Measurements from ENCODE around the gene FGB. TPM values are rescaled to one million over a fixed set of nuclear protein-coding genes. Genes with fewer than 3 reads are reported as not detected.

Gene FGB
- total and polyA plus RNA-seq, 2 experiments from 2014 or later, result 0.48 to 0.99 TPM

DNA sequence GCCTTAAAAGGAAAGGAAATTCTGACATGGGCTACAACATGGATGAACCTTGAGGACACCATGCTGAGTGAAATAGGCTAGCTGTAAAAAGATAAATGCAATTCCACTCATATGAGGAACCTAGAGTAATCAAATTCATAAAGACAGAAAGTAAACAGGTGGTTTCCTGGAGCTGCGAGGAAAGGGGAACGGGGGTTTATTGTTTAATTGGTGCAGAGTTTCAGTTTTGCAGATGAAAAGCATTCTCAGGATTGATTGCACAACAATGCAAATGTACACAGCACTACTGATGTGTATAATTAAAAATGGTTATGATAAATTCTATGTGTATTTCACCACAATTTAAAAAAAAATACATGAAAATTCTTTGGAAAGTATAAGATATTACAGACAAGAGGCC is 36.7 kb upstream of the FGB start:
- DNase-seq (ENCODE audit: low read depth in 1 of 2, low spot score in 1 of 2), result no peak
- no peaks in the 10 kb centered on the region for H3K4me1 ChIP-seq (ENCODE audit: low read depth)
- TF ChIP-seq, protein P1, sequence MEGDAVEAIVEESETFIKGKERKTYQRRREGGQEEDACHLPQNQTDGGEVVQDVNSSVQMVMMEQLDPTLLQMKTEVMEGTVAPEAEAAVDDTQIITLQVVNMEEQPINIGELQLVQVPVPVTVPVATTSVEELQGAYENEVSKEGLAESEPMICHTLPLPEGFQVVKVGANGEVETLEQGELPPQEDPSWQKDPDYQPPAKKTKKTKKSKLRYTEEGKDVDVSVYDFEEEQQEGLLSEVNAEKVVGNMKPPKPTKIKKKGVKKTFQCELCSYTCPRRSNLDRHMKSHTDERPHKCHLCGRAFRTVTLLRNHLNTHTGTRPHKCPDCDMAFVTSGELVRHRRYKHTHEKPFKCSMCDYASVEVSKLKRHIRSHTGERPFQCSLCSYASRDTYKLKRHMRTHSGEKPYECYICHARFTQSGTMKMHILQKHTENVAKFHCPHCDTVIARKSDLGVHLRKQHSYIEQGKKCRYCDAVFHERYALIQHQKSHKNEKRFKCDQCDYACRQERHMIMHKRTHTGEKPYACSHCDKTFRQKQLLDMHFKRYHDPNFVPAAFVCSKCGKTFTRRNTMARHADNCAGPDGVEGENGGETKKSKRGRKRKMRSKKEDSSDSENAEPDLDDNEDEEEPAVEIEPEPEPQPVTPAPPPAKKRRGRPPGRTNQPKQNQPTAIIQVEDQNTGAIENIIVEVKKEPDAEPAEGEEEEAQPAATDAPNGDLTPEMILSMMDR (IDR thresholded peaks at IDR 0.05; ENCODE audit: low read depth, low read length), result no peak
- no peaks in the 10 kb centered on the region for H3K9me3 ChIP-seq (ENCODE audit: low read depth)
- H3K27me3 ChIP-seq, result peaks cover 3% of the 10 kb centered on the region
- no peaks in the 10 kb centered on the region for H3K36me3 ChIP-seq
- H3K4me3 ChIP-seq, result no peak overlapping the region
- no peak overlapping the region for H3K27ac ChIP-seq

GRCh38 chr4:154527308-154527707 is 35.5 kb upstream of the FGB start:
- Histone ChIP-seq H3K4me3 (no peak overlapping the region), H3K4me1 (ENCODE audit: low read depth) (no peaks in the 10 kb centered on the region), H3K9me3 (ENCODE audit: low read depth) (no peaks in the 10 kb centered on the region), H3K27ac (no peak overlapping the region), H3K36me3 (no peaks in the 10 kb centered on the region), H3K27me3 (peaks cover 3% of the 10 kb centered on the region)
- no peak for DNase-seq (ENCODE audit: low read depth in 1 of 2, low spot score in 1 of 2)
- TF ChIP-seq, protein P1 (IDR thresholded peaks at IDR 0.05; ENCODE audit: low read depth, low read length), result no peak

DNA sequence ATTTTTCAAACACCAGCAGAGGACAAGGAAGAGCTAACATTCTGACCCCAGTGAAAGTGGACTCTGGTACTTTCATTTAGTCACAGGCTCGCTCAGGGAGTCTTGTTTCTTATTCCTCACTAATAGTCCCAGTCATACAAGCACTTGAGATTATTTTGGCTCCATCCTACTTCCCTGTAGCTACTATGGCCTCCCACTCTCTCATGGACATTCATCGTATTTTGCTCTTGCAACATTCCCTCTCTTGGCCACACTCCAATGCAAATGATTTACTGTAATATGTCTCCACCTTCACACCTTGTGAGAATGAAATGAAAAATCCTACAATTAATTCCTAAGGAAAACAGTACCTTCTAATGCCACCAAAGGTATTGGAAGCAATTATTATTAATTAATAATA is 33.9 kb upstream of the FGB start:
- H3K4me3 ChIP-seq, result no peak overlapping the region
- TF ChIP-seq, protein P1 (IDR thresholded peaks at IDR 0.05; ENCODE audit: low read depth, low read length), result no peak
- no peaks in the 10 kb centered on the region for H3K36me3 ChIP-seq
- H3K27ac ChIP-seq, result no peak overlapping the region
- H3K4me1 ChIP-seq (ENCODE audit: low read depth), result no peaks in the 10 kb centered on the region
- DNase-seq (ENCODE audit: low read depth in 1 of 2, low spot score in 1 of 2), result peak in 1 of 2 donors; percentile 58
- no peaks in the 10 kb centered on the region for H3K9me3 ChIP-seq (ENCODE audit: low read depth)
- H3K27me3 ChIP-seq, result peaks cover 3% of the 10 kb centered on the region

- H3K27me3 ChIP-seq, result peaks cover 3% of the 10 kb centered on the region
- H3K27ac ChIP-seq, result no peak overlapping the region
- H3K4me3 ChIP-seq, result no peak overlapping the region
- H3K36me3 ChIP-seq, result no peaks in the 10 kb centered on the region
- peak in 1 of 2 donors; percentile 9 for DNase-seq (ENCODE audit: low read depth in 1 of 2, low spot score in 1 of 2)
- H3K4me1 ChIP-seq (ENCODE audit: low read depth), result no peaks in the 10 kb centered on the region
- TF ChIP-seq, protein P1 (IDR thresholded peaks at IDR 0.05; ENCODE audit: low read depth, low read length), result no peak
- H3K9me3 ChIP-seq (ENCODE audit: low read depth), result no peaks in the 10 kb centered on the region
Measured at GRCh38 chr4:154529728-154530519, 32.9 kb upstream of the FGB start.

DNA sequence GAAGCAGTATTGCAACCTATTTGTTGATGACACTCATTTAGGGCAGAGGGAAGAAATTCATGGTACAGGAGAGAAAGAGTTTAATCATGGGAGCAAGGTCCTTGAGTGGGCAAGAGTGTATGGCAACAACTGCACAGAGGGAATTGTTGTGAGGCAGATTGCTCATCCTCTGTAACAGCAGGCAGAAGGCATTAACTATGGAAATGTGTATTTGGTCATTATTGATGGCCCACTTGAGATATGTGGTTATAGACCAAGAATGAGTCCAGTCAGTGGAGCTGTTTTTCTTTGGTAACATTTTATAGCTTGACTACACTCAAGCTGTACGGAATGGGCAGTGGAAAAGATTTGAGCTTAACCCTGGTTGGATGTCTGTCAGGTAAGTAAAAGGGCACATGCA is 28.5 kb upstream of the FGB start:
- Histone ChIP-seq H3K27me3 (no peaks in the 10 kb centered on the region), H3K9me3 (ENCODE audit: low read depth) (no peaks in the 10 kb centered on the region), H3K4me3 (no peak overlapping the region), H3K36me3 (peaks cover 26% of the 10 kb centered on the region), H3K4me1 (ENCODE audit: low read depth) (no peaks in the 10 kb centered on the region), H3K27ac (no peak overlapping the region)
- no peak for DNase-seq (ENCODE audit: low read depth in 1 of 2, low spot score in 1 of 2)
- TF ChIP-seq, protein P1 (IDR thresholded peaks at IDR 0.05; ENCODE audit: low read depth, low read length), result no peak
